C4-2B (cell line): ENCODE measurements around the gene TMEM45B.

Experiments
- CTCF ChIP-seq: fragments of 450-650 bp; conservative IDR thresholded peaks from 2 replicates; pipeline ENCODE4 v1.5.1; 2017; ENCODE audit warnings: mild to moderate bottlenecking
- ZFX ChIP-seq: fragments of 450-650 bp; IDR thresholded peaks from 2 replicates; pipeline ENCODE4 v1.6.1; 2017

GRCh38 chr11:129800655-129801054 is 15.0 kb upstream of the TMEM45B start:
- no peak for TF ChIP-seq CTCF
- no peak for TF ChIP-seq ZFX
